GM18508 (cell line): ENCODE results near the gene KLHL29.

ENCODE experiments used
- ATAC-seq: cut with Tn5 transposase; IDR thresholded peaks from one replicate; pipeline ENCODE4 v1.9.1; 2021; ENCODE audit warnings: moderate number of reproducible peaks; ENCODE audit not compliant: insufficient read depth, unreplicated experiment

Gene KLHL29

GRCh38 chr2:23541503-23542229, 156.7 kb downstream of the KLHL29 start:
- no peak for ATAC-seq

GRCh38 chr2:23542230-23542789, 157.3 kb downstream of the KLHL29 start:
- no peak for ATAC-seq

GRCh38 chr2:23543302-23543701, 158.3 kb downstream of the KLHL29 start:
- ATAC-seq = no peak

DNA sequence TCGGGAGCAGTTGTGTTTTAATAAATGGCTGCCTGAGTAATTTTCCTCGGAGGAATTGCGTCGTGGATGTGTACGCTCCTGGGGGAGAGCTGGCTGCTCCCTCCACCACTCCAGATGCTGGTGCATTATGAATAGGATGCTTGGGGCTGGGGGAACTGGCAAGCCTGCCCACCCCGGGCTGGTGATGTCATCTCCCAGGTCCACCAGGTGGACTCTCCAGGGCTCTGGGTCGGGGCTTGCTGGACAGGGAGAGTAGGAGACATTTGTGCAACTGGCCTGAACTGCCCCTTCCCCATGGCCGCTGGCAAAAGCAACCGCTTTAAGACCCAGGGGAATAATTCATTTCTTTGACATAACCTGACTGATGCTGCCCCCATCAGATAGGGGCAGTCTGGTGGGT, 158.7 kb downstream of the KLHL29 start:
- no peak for ATAC-seq

- no peak for ATAC-seq
Measured at GRCh38 chr2:23544589-23545295, 159.8 kb downstream of the KLHL29 start.

GRCh38 chr2:23545396-23545795, 160.4 kb downstream of the KLHL29 start:
- ATAC-seq = no peak

GRCh38 chr2:23545811-23546210, 160.8 kb downstream of the KLHL29 start:
- no peak for ATAC-seq

DNA sequence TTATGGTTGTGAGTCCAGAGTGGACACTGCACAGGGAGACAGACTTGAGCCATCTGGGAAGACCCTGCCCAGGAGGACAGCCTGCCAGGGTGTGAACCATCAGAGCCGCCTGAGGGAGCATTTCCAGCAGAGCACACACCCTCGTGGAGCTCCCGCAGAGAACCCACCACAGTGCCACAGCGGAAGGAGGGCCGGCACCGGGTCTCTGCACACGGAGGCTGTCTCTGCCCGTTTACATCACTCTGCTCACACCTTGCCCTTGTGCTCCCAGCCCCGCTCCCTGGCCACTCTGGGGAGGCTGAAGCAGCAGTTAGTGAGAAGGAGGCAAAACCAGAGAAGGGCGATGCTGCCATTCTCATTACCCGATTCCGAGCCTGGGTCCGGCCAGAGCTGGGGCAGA, 161.9 kb downstream of the KLHL29 start:
- no peak for ATAC-seq

DNA sequence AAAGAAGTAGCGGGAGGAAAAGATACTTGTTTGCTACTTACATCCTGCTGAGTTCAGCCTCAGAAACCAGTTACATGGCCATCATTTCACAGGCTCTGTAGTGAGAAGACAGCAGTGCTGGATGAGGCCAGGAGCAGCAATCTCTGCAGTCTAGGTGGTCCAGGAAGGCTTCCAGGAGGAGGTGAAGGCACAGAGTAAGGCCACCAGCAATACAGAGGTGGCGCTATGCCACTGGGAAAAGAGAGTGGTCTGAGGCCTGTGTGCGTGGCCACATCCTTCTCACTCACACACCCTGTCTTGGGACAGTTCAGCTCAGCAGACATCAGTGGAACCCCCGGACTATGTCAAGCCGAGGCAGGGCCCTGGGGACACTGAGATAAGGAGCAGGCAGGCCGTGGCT, 162.7 kb downstream of the KLHL29 start:
- no peak for ATAC-seq

DNA sequence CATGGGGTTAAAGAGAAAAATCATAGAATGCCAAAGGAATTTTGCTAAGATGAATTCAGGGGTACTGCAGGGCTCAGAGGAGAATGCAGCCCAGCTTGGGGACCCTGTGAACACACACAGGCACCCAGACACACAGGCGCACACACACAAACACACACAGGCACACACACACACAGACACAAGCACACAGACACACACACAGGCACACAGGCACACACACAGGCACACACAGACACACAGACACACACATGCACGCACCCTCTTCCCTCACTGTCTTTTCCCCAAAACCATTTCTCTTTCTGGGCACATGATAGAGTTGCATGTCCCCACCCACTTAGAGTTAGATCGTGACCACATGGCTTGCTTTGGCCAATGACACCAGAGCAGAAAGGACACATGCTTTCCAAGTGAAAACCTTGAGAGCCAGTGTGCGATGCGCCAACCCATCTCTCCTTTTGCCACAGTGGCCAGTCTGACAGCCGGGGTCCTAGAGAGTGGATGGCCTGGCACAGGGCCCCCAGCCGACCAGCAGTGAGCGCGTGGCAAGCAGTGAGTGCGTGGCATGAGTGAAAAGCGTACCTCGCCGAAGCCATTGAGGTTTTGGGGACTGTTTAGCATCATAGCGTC, 163.3 kb downstream of the KLHL29 start:
- ATAC-seq = no peak

- ATAC-seq = no peak
Measured at GRCh38 chr2:23549051-23549450, 164.1 kb downstream of the KLHL29 start.

- no peak for ATAC-seq
Measured at GRCh38 chr2:23549821-23550530, 165.0 kb downstream of the KLHL29 start.

DNA sequence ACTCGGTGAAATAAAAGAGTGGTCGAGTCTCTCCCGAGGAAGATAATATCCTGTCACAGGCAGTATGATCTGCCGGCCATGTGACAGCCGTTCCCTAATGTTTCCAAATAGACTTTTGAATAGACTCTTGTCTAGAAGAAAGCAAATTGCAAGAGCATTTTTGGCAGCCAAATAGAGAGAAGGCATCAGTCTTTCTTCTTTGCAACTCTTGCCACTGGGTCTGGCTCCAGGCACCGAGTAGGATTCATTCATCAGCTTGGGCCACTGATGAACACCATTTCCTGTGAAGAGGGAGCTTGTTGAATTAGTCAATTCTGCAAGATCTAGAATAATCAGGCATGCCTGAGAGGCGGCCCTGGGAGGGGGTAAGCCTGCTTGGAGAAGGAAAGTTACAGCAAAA, 165.6 kb downstream of the KLHL29 start:
- no peak for ATAC-seq

GRCh38 chr2:23551875-23552274, 166.9 kb downstream of the KLHL29 start:
- no peak for ATAC-seq

- ATAC-seq = no peak
Measured at GRCh38 chr2:23553561-23553960, 168.6 kb downstream of the KLHL29 start.

- ATAC-seq = no peak
Measured at GRCh38 chr2:23554054-23554697, 169.2 kb downstream of the KLHL29 start.

- ATAC-seq = no peak
Measured at GRCh38 chr2:23555944-23556343, 171.0 kb downstream of the KLHL29 start.

DNA sequence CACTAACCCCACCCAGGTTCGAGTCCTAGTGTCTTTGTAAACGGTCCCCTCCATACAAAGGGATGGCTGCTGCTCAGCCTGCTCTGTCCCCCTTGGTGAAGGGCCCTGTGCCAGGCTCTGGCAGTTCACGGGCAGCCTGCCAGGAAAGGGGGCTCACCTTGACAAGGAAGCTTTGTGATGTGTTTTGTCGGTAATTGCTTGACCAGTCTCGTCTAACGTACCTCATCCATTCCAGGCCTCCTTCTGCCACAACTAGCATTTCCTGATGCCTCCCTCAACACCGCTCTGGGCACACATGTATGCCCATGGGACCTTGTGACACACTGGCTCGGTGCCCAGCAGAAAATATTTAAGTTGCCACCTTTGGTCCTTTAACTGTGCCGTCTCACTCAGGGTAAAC, 171.9 kb downstream of the KLHL29 start:
- ATAC-seq = no peak

GRCh38 chr2:23557455-23557854, 172.5 kb downstream of the KLHL29 start:
- no peak for ATAC-seq

DNA sequence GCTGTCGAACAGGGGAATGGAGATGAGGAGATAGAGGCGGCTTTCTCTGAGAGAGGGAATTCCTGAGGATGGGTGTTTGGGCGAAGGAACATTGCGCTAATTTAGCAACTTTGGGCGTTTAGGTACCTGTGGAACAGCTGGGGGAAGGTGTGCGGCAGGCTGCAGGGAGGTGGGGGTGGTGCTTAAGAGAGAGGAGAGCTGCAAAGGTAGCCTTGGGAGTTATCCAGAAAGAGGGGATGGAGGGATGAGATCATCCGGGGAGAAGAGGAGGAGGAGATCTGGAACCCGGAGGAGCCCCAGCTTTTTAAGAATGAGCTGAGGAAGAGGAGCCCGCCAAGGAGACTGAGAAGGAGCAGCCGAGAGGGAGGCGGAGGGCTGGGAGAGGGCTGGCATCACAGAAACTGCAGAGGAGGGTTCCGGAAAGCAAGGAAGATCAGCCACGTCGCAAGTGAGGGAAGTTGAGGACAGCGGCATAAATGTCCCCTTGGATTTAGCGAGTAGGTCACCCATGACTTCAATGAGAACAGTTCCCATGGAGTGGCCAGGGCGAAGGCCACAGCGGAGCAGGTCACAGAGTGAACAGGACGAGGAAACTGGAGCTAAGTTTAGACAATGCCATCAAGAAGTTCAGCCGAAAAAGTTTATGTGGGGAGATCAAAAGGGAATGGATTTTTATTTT, 174.7 kb downstream of the KLHL29 start:
- no peak for ATAC-seq
